Stimulated activated CD8-positive, alpha-beta memory T cell treated with anti-CD3 and anti-CD28 coated beads, Interleukin-12 subunit alpha, Interleukin-12 subunit beta, amount 100 ng/mL, for 24 hours (primary cell): ENCODE results near the gene AGTPBP1.
"Not testable (repeated sequence)": the region's sequence is repeated elsewhere in the genome, so short reads cannot be mapped to it uniquely, and the experiment has no call there.

ENCODE experiments used
- DNase-seq: peaks from one replicate; pipeline ENCODE4 v3.0.0-alpha.2; 2020; ENCODE audit errors: extremely low read depth

The AGTPBP1 gene

DNA sequence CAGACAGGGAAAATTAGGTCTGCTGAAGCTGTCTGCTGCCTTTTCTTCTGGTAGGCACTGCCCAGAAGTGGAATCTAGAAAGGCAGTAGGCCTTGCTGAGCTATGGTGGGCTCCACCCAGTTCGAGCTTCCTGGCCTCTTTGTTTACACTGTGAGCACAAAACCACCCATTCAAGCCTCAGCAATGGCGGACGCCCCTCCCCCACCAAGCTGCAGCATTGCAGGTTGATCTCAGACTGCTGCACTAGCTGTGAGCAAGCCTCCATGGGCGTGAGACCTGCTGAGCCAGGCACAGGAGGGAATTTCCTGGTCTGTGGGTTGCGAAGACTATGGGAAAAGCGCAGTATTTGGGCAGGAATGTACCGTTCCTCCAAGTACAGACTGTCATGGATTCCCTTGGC lies 18.5 kb downstream of the AGTPBP1 start:
- no peak for DNase-seq

DNA sequence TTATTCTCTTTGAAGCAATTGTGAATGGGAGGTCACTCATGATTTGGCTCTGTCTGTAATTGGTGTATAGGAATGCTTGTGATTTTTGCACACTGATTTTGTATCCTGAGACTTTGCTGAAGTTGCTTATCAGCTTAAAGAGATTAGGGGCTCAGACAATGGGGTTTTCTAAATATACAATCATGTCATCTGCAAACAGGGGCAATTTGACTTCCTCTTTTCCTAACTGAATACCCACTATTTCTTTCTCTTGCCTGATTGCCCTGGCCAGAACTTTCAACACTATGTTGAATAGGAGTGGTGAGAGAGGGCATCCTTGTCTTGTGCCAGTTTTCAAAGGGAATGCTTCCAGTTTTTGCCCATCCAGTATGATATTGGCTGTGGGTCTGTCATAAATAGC lies 22.3 kb downstream of the AGTPBP1 start:
- DNase-seq: not testable (repeated sequence)

DNA sequence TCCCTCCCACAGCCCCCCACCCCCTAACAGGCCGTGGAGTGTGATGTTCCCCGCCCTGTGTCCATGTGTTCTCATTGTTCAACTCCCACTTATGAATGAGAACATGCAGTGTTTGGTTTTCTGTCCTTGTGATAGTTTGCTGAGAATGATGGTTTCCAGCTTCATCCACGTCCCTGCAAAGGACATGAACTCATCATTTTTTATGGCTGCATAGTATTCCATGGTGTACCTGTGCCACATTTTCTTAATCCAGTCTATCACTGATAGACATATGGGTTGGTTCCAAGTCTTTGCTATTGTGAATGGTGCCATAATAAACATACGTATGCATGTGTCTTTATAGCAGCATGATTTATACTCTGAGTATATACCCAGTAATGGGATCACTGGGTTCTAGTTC lies 23.9 kb downstream of the AGTPBP1 start:
- DNase-seq: not testable (repeated sequence)

DNA sequence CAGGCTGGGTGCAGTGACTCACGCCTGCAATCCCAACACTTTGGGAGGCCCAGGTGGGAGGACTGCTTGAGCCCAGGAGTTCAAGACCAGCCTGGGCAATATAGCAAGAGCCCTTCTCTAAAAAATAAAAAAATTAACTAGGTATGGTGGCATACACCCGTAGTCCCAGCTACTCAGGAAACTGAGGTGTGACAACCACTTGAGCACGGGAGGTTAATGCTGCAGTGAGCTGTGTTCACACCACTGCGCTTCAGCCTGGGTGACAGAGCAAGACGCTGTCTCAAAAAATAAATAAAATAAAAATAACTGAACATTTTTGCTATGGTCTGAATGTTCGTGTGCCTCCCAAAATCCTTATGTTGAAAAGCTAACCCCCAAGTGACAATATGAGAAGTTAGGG lies 24.5 kb downstream of the AGTPBP1 start:
- no peak for DNase-seq

DNA sequence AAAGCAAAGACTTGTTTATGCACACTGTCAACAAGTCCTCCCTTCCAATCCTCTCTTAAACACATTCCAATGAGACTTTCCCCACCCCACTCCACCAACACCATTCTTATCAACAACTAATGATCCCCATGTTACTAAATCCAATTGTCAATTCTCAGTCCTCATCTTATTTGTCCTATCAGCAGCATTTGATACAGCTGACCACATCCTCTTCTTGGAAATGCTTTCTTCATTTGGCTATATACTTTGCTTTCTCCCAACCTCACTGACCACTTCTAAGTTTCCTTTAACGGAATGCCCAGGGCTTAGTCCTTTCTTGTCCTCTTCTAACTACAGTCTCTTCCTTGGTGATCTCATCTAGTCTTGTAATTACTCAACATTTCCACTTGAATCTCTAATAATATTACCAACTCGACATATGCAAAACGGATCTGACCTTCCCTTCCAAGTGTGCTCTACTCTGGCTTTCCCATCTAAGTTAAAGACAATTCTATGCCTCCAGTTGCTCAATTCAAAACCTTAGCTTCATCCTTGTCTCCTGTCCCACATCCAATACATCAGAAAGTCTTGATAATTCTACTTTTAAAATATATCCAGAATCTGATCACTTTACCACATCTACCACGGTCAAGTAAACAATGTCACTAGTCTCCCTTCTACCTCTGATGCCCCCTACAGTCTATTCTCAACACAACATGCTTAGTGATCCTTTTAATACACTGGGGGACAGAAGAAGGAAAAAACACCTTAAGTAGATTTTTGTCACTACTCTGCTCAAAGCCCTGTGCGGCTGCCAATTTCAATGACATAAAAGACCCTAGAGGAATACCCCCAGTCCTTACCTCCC lies 25.5 kb downstream of the AGTPBP1 start:
- DNase-seq: no peak

GRCh38 chr9:85715587-85715986 lies 26.2 kb downstream of the AGTPBP1 start:
- DNase-seq: no peak

DNA sequence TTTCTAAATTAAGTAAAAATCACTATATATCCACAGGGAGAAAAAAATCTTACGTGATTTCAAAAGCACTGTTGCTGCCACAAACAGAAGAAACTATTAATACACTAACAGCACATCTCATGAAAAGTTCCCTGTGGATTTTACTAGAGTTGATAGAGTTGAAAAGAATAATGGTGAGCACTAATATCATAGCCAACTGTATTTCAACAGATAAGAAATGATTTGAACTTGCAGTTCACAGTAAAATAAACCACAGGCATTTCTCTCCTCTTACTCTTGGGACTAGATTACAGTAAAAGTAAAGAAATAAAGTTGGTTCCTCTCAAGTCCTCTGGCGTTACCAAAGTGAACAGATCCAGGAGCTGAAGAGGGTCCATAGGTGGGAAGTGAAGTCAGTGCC lies 27.9 kb downstream of the AGTPBP1 start:
- no peak for DNase-seq

DNA sequence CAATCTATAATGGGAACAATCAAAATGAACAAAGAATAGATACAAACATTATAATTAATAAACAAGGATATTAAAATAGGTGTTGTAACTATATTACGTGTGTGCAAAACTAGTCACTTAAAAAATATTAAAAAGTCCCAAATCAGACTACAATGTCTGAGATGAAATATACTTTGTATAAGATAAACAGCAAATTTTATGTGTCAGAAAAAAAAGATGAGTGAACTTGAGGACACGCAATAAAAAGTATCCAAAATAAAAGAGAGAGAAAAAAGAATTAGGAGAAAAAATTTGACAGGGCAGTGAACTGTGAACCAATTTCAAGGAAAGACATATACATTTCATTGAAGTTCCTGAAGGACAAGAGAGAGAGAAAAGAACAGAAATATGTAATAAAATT lies 37.0 kb downstream of the AGTPBP1 start:
- no peak for DNase-seq

DNA sequence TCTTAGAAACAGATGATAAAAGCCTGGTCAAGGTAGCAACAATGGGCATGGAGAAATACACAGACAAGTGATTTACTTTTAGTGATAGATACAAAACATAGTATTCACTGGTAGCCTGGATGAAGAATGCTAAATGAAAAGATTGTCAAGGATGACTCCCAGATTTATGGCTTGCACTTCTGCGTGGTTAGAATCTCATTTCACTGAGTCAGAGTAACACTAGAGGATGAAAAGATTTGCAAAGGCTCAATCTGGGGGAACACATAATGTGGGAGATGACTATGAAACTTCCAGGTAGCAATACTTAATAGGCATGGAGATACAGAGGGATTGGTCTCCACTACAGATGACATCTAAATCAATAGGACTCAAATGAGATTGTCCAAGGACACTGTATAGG lies 38.4 kb downstream of the AGTPBP1 start:
- no peak for DNase-seq

- DNase-seq: no peak
Measured at GRCh38 chr9:85702726-85703289, 38.9 kb downstream of the AGTPBP1 start.

GRCh38 chr9:85702191-85702590 lies 39.6 kb downstream of the AGTPBP1 start:
- DNase-seq: no peak

DNA sequence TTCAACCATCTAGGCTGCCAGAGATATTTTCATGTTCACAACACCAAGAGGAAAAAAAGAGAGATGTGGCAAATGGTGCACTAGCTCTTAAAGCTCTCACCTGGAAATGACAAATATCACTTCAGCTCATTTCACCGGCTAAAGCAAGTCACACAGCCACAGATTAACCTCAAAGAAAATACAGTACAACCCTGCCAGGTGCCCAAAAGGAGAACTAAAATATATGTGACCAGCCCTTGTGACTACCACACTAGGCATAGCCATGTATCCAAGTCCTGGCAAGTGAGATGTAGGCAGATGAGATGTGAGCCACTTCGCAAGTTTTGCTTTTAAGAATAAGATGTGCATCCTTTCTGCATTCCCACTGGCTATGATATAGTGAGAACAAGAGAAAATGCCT lies 41.4 kb downstream of the AGTPBP1 start:
- no peak for DNase-seq

GRCh38 chr9:85688361-85688760 lies 53.4 kb downstream of the AGTPBP1 start:
- no peak for DNase-seq

DNA sequence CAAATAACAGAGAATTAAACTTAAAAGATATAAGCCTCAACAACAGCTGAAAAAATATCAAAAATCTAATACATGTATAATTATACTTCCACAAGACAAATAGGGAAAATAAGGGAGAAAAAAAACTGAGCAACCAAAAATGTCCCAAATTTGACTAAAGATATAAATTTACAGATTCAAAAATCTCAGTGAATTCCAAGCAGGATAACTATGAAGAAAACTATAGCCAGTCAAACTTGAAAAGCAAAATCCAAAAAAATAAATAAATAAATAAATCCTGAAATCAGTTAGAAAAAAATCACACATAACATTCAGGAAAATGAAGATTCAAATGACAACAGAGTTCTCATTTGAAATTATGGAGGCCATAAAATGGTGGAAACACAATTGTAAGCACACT lies 56.7 kb downstream of the AGTPBP1 start:
- DNase-seq: no peak

DNA sequence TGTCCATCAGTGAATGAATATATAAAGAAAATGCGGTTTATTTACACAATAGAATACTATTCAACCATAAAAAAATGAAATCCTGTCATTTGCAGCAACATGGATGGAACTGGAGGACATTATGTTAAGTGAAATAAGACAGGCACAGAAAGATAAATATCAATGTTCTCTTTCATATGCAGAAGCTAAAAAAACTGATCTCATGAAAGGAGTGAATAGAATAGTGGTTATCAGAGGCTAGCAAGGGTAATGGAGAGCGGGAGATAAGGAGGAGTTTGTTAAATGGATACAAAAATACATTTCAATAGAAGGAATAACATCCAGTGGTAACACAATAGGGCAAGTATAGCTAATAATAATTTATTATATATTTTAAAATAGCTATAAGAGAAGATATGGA lies 65.0 kb downstream of the AGTPBP1 start:
- DNase-seq: no peak

GRCh38 chr9:85667374-85667773 lies 74.4 kb downstream of the AGTPBP1 start:
- DNase-seq: no peak

DNA sequence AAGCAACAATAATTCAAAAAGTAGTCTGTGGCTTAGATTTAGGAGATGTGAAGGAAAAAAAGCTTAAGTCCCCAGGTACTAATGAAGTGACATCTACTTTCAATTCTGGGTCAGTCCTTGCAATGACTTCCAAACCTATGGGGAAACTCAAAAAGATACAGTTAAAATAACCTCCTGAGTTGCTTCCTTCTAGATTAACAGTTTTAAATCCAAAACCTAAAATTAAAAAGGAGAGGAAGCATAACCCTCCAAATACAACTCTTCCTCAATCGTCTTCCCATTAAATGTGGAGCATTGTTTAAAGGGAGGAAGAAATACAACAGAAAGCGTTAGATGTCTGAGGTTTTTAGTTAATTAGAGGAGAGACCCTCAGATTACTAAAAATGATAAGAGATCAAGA lies 75.7 kb downstream of the AGTPBP1 start:
- no peak for DNase-seq

- no peak for DNase-seq
Measured at GRCh38 chr9:85662573-85662972, 79.2 kb downstream of the AGTPBP1 start.

GRCh38 chr9:85658716-85659115 lies 83.0 kb downstream of the AGTPBP1 start:
- no peak for DNase-seq

- no peak for DNase-seq
Measured at GRCh38 chr9:85653153-85653552, 88.6 kb downstream of the AGTPBP1 start.

DNA sequence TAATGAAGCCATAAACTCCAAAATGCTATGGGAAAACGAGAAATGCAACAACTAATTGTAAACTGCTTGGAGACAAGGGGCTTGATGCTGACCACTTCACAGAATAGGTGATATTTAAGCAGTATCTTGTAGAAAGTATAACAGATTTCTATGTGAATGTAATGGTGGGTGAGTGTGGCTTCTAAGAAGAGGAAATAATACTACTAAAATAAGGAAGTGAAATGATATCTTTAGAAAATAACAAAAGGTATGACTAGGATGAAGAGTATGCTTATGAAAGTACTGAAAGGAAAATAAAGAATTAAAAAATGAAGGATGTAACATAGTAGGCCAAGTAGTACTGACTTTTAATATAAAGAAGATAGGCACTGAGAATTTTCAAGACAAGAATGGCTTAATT lies 94.2 kb downstream of the AGTPBP1 start:
- no peak for DNase-seq

- no peak for DNase-seq
Measured at GRCh38 chr9:85645909-85646627, 95.7 kb downstream of the AGTPBP1 start.

GRCh38 chr9:85640425-85640824 lies 101.3 kb downstream of the AGTPBP1 start:
- no peak for DNase-seq
